H1 (cell line): ENCODE data around the gene OR2Z1.

Source experiments
- CEBPB ChIP-seq: IDR thresholded peaks from 2 replicates; pipeline ENCODE4 v1.6.1; 2012; ENCODE audit warnings: low read depth, low read length
- CTCF ChIP-seq, 3 experiments: IDR thresholded peaks; 1 replicate in 2 of 3; 2 replicates in 1 of 3; pipeline versions ENCODE4 v1.5.1 to v1.6.1; 2011; ENCODE audit warnings: low read length in 3 of 3, mild to moderate bottlenecking in 3 of 3, inconsistent platforms in 2 of 3, low read depth in 1 of 3, moderate library complexity in 1 of 3; ENCODE audit not compliant: insufficient read depth in 1 of 3; ENCODE audit errors: control extremely low read depth in 1 of 3
- EP300 ChIP-seq, 2 experiments: IDR thresholded peaks; 1 replicate in 1 of 2; 2 replicates in 1 of 2; pipeline ENCODE4 v1.6.1; 2011 to 2012; ENCODE audit warnings: low read depth in 2 of 2, low read length in 2 of 2, mild to moderate bottlenecking in 2 of 2, borderline replicate concordance in 1 of 2, inconsistent platforms in 1 of 2, moderate library complexity in 1 of 2
- POLR2A ChIP-seq, 2 experiments: IDR thresholded peaks; 1 replicate in 1 of 2; 2 replicates in 1 of 2; pipeline ENCODE4 v1.6.1; 2011; ENCODE audit warnings: low read depth in 2 of 2, low read length in 2 of 2, mild to moderate bottlenecking in 2 of 2; ENCODE audit errors: control extremely low read depth in 1 of 2
- RBBP5 ChIP-seq: IDR thresholded peaks from 2 replicates; pipeline ENCODE4 v1.7.1; 2012; ENCODE audit warnings: low read depth, mild to moderate bottlenecking, inconsistent platforms, low read length, moderate library complexity, borderline replicate concordance
- TEAD4 ChIP-seq: IDR thresholded peaks from 2 replicates; pipeline ENCODE4 v1.6.1; 2012; ENCODE audit warnings: low read depth, low read length, inconsistent platforms, mixed read lengths

DNA sequence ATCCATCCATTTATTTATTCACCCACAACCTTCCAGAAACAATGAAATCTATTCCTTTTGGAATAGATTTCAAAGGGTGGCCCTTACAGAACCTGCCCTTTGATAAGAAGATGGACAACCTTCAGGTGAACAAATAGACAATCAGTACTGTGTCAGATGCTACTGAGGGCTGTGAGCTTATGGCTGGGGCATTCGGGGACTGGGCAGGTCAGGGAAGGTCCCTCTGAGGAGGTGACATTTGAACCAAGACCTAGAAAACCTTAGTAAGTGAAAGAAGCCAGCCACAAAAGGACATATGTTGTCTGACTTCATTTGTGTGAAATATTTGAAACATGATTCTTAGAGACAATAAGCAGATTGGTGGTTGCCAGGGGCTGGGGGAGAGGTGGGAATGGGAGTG, 38.5 kb upstream of the OR2Z1 start:
- no peak for TF ChIP-seq CTCF (IDR thresholded peaks at IDR 0.05; ENCODE audit: control extremely low read depth in 1 of 3, insufficient read depth in 1 of 3, low read depth in 1 of 3, low read length in 3 of 3)
- TF ChIP-seq EP300 (IDR thresholded peaks at IDR 0.05; ENCODE audit: borderline replicate concordance in 1 of 2, low read depth in 2 of 2, low read length in 2 of 2) = no peak
- TF ChIP-seq CEBPB = no peak
- TF ChIP-seq RBBP5 = no peak
- TF ChIP-seq TEAD4 = no peak
- TF ChIP-seq POLR2A (IDR thresholded peaks at IDR 0.05; ENCODE audit: control extremely low read depth in 1 of 2, low read depth in 2 of 2, low read length in 2 of 2) = no peak
